Omental fat pad (tissue), 4 donors: ENCODE measurements around the gene PAQR7. TPM values are rescaled to one million over a fixed set of nuclear protein-coding genes. Genes with fewer than 3 reads are reported as not detected.

Source experiments
- ATAC-seq: fragments of 150-250 bp; one replicate; pipeline ENCODE4 v1.9.1; 2016; ENCODE audit warnings: mild to moderate bottlenecking, moderate library complexity; ENCODE audit not compliant: low FRiP score
- DNase-seq: peaks from one replicate; pipeline ENCODE4 v3.0.0-alpha.2; 2019; ENCODE audit warnings: low spot score
- small RNA-seq: library from RNA; depleted of rRNA; stranded (forward); fragments of <200 nt; gene quantifications from one replicate; pipeline ENCODE3, GENCODE V24; 2016
- total RNA-seq, 4 donors: library from RNA; depleted of rRNA; stranded (reverse); fragments of >200 nt; gene quantifications; one replicate each; pipeline ENCODE4 v1.1.0, GENCODE V29; 2016
- TF ChIP-seq, protein P1 (sequence below), 3 donors: fragments of 450-650 bp; IDR thresholded peaks; one replicate each; pipeline ENCODE4 v1.5.1; 2016 to 2017; ENCODE audit warnings: antibody characterized with exemption in 3 of 3, mild to moderate bottlenecking in 3 of 3, moderate library complexity in 2 of 3

Gene PAQR7
- total RNA-seq, 4 donors from 2014 or later: 4.3 to 7.2 (median 6.5) TPM

DNA sequence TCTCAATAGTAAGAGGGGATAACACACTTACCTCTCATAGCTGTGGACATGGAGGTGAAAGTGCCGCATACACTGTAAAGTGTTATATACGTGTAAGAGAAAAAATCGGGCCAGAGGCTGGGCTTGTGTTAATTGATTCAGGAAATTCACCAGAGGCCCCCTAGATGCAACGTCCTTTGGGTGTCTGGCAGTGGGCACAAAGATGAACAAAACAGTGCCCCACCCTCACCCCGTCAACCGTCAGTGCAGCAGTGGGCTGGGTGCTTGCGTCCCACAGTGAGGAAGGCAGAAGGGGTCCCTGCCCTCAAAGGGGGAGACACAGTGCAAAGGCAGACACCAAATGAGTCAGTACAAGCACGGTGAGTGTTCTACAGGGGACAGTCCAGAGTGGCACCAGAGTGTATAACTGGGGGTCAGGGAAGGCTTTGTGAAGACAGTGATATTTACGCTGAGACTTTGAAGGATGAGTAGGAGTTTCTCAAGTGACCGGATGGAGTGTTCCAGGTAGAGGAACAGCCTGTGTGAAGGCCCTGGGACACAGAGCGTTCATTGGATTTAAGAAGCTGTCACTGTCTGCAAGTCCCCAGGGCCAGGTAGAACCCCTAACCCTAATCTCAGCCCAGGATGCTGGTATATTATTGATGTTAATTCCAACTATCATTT is 62.3 kb downstream of the PAQR7 start:
- TF ChIP-seq, protein P1, sequence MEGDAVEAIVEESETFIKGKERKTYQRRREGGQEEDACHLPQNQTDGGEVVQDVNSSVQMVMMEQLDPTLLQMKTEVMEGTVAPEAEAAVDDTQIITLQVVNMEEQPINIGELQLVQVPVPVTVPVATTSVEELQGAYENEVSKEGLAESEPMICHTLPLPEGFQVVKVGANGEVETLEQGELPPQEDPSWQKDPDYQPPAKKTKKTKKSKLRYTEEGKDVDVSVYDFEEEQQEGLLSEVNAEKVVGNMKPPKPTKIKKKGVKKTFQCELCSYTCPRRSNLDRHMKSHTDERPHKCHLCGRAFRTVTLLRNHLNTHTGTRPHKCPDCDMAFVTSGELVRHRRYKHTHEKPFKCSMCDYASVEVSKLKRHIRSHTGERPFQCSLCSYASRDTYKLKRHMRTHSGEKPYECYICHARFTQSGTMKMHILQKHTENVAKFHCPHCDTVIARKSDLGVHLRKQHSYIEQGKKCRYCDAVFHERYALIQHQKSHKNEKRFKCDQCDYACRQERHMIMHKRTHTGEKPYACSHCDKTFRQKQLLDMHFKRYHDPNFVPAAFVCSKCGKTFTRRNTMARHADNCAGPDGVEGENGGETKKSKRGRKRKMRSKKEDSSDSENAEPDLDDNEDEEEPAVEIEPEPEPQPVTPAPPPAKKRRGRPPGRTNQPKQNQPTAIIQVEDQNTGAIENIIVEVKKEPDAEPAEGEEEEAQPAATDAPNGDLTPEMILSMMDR (IDR thresholded peaks at IDR 0.05): no peak
- DNase-seq (no peak), ATAC-seq (no peak)

Small RNA genes lying within 50 kb of the gene (small RNA-seq; reads per million reads assigned to genes)
- gene AL033528.1: not detected
- not detected for gene RF00019
- gene SNRPFP2: not detected

Other genes with a start within 250 kb of the PAQR7 start
- gene SELENON, start 75.5 kb downstream of the PAQR7 start, total RNA-seq: 10 to 100 TPM; 26.0 to 57.3 (median 53.6) TPM
- gene MTFR1L, start 55.8 kb downstream of the PAQR7 start, total RNA-seq: 10 to 100 TPM; 40.8 to 84.2 (median 61.3) TPM
- not detected for gene AUNIP, start 16.3 kb downstream of the PAQR7 start, total RNA-seq
- 10 to 100 TPM; 19.5 to 41.0 (median 29.7) TPM for gene STMN1, start 30.7 kb upstream of the PAQR7 start, total RNA-seq
- gene PAFAH2, start 122.4 kb upstream of the PAQR7 start, total RNA-seq: 1 to 10 TPM; 5.3 to 9.8 (median 8.2) TPM
- gene EXTL1, start 146.1 kb upstream of the PAQR7 start, total RNA-seq: under 1 TPM in 1 of 4 donors, not detected in 3; 0.65 TPM
- 1 to 10 TPM in 1 of 4 donors, under 1 TPM in 1, not detected in 2; 0.36 to 1.7 TPM for gene SLC30A2, start 170.4 kb upstream of the PAQR7 start, total RNA-seq
- under 1 TPM in 2 of 4 donors, not detected in 2; 0.60 to 0.74 TPM for gene TRIM63, start 191.9 kb upstream of the PAQR7 start, total RNA-seq
- gene PDIK1L, start 236.1 kb upstream of the PAQR7 start, total RNA-seq: 1 to 10 TPM; 3.2 to 7.6 (median 4.6) TPM